Measurements from ENCODE around the gene LCN2.
"Not testable (repeated sequence)": the region's sequence is repeated elsewhere in the genome, so short reads cannot be mapped to it uniquely, and the experiment has no call there.

Gene LCN2

GRCh38 chr9:128108269-128109049, 40.8 kb upstream of the LCN2 start:
- H3K27ac ChIP-seq: peak overlapping the region; percentile 15; the same call in 1 of the 2 replicates
- TF ChIP-seq, protein P1, sequence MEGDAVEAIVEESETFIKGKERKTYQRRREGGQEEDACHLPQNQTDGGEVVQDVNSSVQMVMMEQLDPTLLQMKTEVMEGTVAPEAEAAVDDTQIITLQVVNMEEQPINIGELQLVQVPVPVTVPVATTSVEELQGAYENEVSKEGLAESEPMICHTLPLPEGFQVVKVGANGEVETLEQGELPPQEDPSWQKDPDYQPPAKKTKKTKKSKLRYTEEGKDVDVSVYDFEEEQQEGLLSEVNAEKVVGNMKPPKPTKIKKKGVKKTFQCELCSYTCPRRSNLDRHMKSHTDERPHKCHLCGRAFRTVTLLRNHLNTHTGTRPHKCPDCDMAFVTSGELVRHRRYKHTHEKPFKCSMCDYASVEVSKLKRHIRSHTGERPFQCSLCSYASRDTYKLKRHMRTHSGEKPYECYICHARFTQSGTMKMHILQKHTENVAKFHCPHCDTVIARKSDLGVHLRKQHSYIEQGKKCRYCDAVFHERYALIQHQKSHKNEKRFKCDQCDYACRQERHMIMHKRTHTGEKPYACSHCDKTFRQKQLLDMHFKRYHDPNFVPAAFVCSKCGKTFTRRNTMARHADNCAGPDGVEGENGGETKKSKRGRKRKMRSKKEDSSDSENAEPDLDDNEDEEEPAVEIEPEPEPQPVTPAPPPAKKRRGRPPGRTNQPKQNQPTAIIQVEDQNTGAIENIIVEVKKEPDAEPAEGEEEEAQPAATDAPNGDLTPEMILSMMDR (conservative IDR thresholded peaks at IDR 0.05): no peak

DNA sequence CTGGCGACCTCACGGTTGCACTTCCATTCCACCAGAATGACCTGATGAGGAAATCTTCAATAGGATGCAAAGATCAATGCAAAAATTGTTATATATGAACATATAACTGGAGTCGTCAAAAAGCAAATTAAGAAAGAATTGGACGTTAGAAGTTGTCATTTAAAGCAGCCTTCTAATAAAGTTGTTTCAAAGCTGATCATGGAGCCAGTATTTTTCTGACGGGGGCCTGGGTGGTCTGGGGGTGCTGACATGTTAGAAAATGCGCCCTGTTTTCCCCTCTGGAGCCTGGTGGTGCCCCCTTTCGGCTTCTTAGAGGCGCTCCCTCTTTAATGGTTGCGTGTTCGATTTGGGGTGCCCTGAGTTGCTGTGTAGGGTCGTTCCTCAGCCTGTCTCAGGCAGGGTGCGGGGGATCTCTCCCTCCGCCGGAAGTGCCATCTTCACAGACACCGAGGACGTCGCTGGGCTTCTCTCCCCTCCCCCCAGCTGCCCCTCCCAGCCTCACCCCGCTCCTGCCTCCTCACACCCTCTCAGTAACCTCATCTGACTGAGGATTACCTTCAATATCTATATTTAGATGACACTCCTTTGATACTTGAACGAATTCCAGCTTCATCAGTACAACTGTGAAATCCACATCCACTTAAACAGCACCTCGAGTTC, 40.1 kb upstream of the LCN2 start:
- TF ChIP-seq, protein P1 (conservative IDR thresholded peaks at IDR 0.05): no peak
- H3K27ac ChIP-seq: peak overlapping the region; percentile 15; the same call in 1 of the 2 replicates

DNA sequence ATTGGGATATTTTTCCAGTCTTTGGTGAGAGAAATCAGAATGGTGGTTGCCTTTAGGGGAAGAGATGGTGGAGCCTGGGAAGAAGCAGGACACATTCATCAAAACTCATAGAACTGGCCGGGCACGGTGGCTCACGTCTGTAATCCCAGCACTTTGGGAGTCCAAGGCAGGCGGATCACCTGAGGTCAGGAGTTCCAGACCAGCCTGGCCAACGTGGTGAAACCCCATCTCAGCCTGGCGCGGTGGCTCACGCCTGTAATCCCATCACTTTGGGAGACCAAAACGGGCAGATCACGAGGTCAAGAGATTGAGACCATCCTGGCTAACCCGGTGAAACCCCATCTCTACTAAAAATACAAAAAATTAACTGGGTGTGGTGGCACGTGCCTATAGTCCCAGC, 37.5 kb upstream of the LCN2 start:
- not testable (repeated sequence) for H3K27ac ChIP-seq

DNA sequence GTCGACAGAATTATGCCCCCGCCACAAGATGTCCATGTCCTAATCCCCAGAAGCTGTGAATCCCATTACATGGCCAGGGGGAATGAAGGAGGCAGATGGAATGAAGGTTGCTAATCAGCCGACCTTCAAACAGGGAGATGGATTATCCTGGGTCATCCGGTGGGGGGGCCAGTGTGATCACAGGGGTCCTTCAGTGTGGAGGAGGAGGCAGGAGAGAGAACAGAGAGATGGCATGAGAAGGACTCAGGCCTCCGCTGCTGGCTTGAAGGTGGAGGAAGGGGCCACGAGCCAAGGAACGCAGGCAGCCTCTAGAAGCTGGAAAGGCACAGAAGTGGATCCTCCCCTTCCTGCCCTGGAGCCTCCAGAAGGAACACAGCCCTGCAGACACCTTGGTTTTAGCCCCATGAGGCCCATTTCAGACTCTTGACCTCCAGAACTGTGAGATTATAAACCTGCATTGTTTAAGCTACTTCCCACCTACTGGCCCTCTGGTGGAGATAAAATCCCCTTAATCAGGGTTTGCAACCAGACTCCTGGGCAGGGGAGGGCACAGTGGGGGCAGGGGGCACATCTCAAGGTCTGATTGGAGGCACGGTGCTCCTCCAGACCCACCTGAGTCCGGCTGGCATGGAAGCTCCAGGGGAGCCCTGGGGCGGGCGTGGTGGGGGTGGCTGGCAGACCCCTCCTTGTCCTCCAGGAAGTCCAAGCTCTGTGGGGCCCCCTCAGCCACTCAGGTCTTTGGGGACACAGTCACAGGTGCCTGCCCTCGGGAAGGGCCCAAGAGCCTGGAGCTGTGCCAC, 35.5 kb upstream of the LCN2 start:
- no peak overlapping the region for H3K27ac ChIP-seq
- TF ChIP-seq, protein P1 (conservative IDR thresholded peaks at IDR 0.05): no peak

GRCh38 chr9:128114326-128115186, 34.7 kb upstream of the LCN2 start:
- no peak overlapping the region for H3K27ac ChIP-seq
- TF ChIP-seq, protein P1 (conservative IDR thresholded peaks at IDR 0.05): no peak

- TF ChIP-seq, protein P1 (conservative IDR thresholded peaks at IDR 0.05): no peak
- H3K27ac ChIP-seq: no peak overlapping the region
These were observed 33.8 kb upstream of the LCN2 start for GRCh38 chr9:128115187-128116103.
